Keratinocyte (primary cell): ENCODE results near the gene SUSD3. TPM values are rescaled to one million over a fixed set of nuclear protein-coding genes. Genes with fewer than 3 reads are reported as not detected.

Experiments used
- DNase-seq: peaks from one replicate; pipeline ENCODE4 v3.0.0-alpha.2; 2011; ENCODE audit warnings: low read depth, missing footprints, low spot score
- FAIRE-seq: peaks from 2 replicates; lab custom pipeline; 2011; peaks lifted over from hg19 to GRCh38; lab: Jason Lieb, UNC
- H2AFZ ChIP-seq: 2 replicates; pipeline ENCODE4 v1.6.0; 2012; ENCODE audit warnings: low read length, control low read depth, inconsistent platforms; ENCODE audit not compliant: control insufficient read depth
- H3K27ac ChIP-seq: 2 replicates; pipeline ENCODE4 v1.5.1; 2011; ENCODE audit warnings: low read length; ENCODE audit not compliant: control insufficient read depth, insufficient read depth
- H3K27me3 ChIP-seq: 3 replicates; pipeline ENCODE4 v1.6.0; 2011; ENCODE audit warnings: low read length; ENCODE audit not compliant: control insufficient read depth, insufficient read depth; ENCODE audit errors: extremely low read depth
- H3K36me3 ChIP-seq, 2 experiments: 2 replicates in 1 of 2; 3 replicates in 1 of 2; pipeline ENCODE4 v1.5.1; 2011; ENCODE audit warnings: low read length in 2 of 2, mild to moderate bottlenecking in 1 of 2; ENCODE audit not compliant: control insufficient read depth in 2 of 2, insufficient read depth in 2 of 2; ENCODE audit errors: extremely low read depth in 1 of 2
- H3K4me1 ChIP-seq: 3 replicates; pipeline ENCODE4 v1.5.1; 2011; ENCODE audit warnings: low read length; ENCODE audit not compliant: control insufficient read depth, insufficient read depth; ENCODE audit errors: extremely low read depth
- H3K4me2 ChIP-seq: 3 replicates; pipeline ENCODE4 v1.6.0; 2011; ENCODE audit warnings: low read depth, low read length; ENCODE audit not compliant: control insufficient read depth, insufficient read depth; ENCODE audit errors: extremely low read depth
- H3K4me3 ChIP-seq, 3 experiments: fragments of 200-600 bp in 1 of 3; sonication (generic) in 1 of 3; 2 replicates in 2 of 3; 3 replicates in 1 of 3; pipeline ENCODE4 v1.5.1; 2011 to 2016; ENCODE audit warnings: low read length in 3 of 3, mild to moderate bottlenecking in 3 of 3, control low read depth in 2 of 3, inconsistent platforms in 1 of 3, low read depth in 1 of 3, mixed read lengths in 1 of 3, mixed run types in 1 of 3, moderate library complexity in 1 of 3; ENCODE audit not compliant: control insufficient read depth in 2 of 3, insufficient read depth in 2 of 3; ENCODE audit errors: extremely low read depth in 1 of 3
- H3K79me2 ChIP-seq: 2 replicates; pipeline ENCODE4 v1.6.0; 2012; ENCODE audit warnings: low read length; ENCODE audit not compliant: control insufficient read depth, insufficient read depth
- H3K9ac ChIP-seq: 3 replicates; pipeline ENCODE4 v1.6.0; 2011; ENCODE audit warnings: low read length; ENCODE audit not compliant: control insufficient read depth, insufficient read depth; ENCODE audit errors: extremely low read depth
- H3K9me1 ChIP-seq: 3 replicates; pipeline ENCODE4 v1.6.0; 2011; ENCODE audit warnings: low read length; ENCODE audit not compliant: control insufficient read depth, insufficient read depth; ENCODE audit errors: extremely low read depth
- H3K9me3 ChIP-seq: 2 replicates; pipeline ENCODE4 v1.5.1; 2012; ENCODE audit warnings: low read depth, low read length; ENCODE audit not compliant: control insufficient read depth
- H4K20me1 ChIP-seq: 3 replicates; pipeline ENCODE4 v1.6.0; 2011; ENCODE audit warnings: low read length; ENCODE audit not compliant: control insufficient read depth, insufficient read depth; ENCODE audit errors: extremely low read depth
- CTCF ChIP-seq, 3 experiments: IDR thresholded peaks in 1 of 3; conservative IDR thresholded peaks in 1 of 3; optimal IDR thresholded peaks in 1 of 3; 2 replicates in 2 of 3; 3 replicates in 1 of 3; pipeline versions ENCODE3 to v1.5.1; 2011; ENCODE audit warnings: low read length in 3 of 3, mild to moderate bottlenecking in 3 of 3, moderate library complexity in 2 of 3, control low read depth in 1 of 3, inconsistent platforms in 1 of 3; ENCODE audit not compliant: insufficient read depth in 2 of 3; ENCODE audit errors: extremely low read depth in 1 of 3
- EZH2 ChIP-seq: IDR thresholded peaks from one replicate; pipeline ENCODE4 v1.6.1; 2012; ENCODE audit warnings: inconsistent platforms, mild to moderate bottlenecking, low read length, moderate library complexity
- dilution Hi-C: fragments of 300-500 bp; cut with MboI; formaldehyde crosslinking; loops from one replicate; pipeline ENCODE4 v1.7.0; 2020; ENCODE audit warnings: low sequenced_read_pairs; ENCODE audit not compliant: extremely low pct_ligation_motif_present
- polyA plus RNA-seq, 5 experiments: library from polyadenylated mRNA; depleted of rRNA in 3 of 5; stranded (reverse) in 3 of 5; stranded (forward) in 1 of 5; unstranded in 1 of 5; fragments of >200 nt; gene quantifications; 1 replicate in 1 of 5; 2 replicates in 3 of 5; 3 replicates in 1 of 5; pipeline versions ENCODE4 v1.2.1 to v1.2.3, GENCODE V29; 2011 to 2012; ENCODE audit warnings: missing spikeins in 2 of 5, low read depth in 1 of 5, low replicate concordance in 1 of 5

SUSD3 gene
- polyA plus RNA-seq, 1 donor (not counting 4 experiments of a cell fraction or from before 2014, with no cell fraction given) = 0.20 TPM

DNA sequence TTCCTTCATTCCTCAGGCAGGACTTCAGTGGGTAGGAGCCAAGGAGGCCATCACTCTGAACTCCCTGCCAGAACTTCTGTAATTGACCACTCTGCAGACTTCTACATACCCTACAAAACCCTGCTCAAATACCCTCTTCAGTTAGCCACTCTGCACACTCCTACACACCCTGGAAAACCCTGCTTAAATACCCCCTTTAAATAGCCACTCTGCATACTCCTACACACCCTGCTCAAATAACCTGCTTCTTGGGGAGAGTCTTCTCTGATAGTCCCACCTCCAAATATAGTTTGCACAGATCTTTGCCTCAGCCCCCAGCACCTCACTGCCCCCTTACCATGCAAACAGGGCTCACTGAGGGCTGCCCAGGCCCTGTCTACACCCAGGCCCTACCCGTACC is 18.9 kb downstream of the SUSD3 start:
- H3K27me3 ChIP-seq = peaks cover 3% of the 10 kb centered on the region
- no peak for TF ChIP-seq EZH2
- no peak for TF ChIP-seq CTCF (optimal IDR thresholded peaks at IDR 0.05 in 1 of 3, IDR thresholded peaks at IDR 0.05 in 1 of 3, conservative IDR thresholded peaks at IDR 0.05 in 1 of 3; ENCODE audit: extremely low read depth in 1 of 3, insufficient read depth in 2 of 3, low read length in 3 of 3)
- no peak overlapping the region for H3K27ac ChIP-seq
- H3K9ac ChIP-seq = no peak overlapping the region
- no peaks in the 10 kb centered on the region for H3K4me1 ChIP-seq
- dilution Hi-C loops = no loop called here
- no peaks in the 10 kb centered on the region for H3K36me3 ChIP-seq
- no peak for FAIRE-seq
- H2AFZ ChIP-seq = no peak overlapping the region
- no peak for DNase-seq
- H3K4me2 ChIP-seq = no peak overlapping the region
- no peaks in the 10 kb centered on the region for H4K20me1 ChIP-seq
- H3K9me3 ChIP-seq = no peaks in the 10 kb centered on the region
- no peaks in the 10 kb centered on the region for H3K79me2 ChIP-seq
- H3K9me1 ChIP-seq = no peaks in the 10 kb centered on the region
- H3K4me3 ChIP-seq = no peak overlapping the region

- FAIRE-seq = no peak
- Histone ChIP-seq H3K79me2 (no peaks in the 10 kb centered on the region), H3K9me3 (no peaks in the 10 kb centered on the region), H3K4me1 (no peaks in the 10 kb centered on the region), H3K9ac (no peak overlapping the region), H3K27me3 (peaks cover 3% of the 10 kb centered on the region), H3K4me2 (no peak overlapping the region), H3K9me1 (no peaks in the 10 kb centered on the region), H3K27ac (no peak overlapping the region), H4K20me1 (no peaks in the 10 kb centered on the region), H2AFZ (no peak overlapping the region), H3K4me3 (no peak overlapping the region), H3K36me3 (no peaks in the 10 kb centered on the region)
- DNase-seq = no peak
- TF ChIP-seq EZH2 (no peak), CTCF (optimal IDR thresholded peaks at IDR 0.05 in 1 of 3, IDR thresholded peaks at IDR 0.05 in 1 of 3, conservative IDR thresholded peaks at IDR 0.05 in 1 of 3; ENCODE audit: extremely low read depth in 1 of 3, insufficient read depth in 2 of 3, low read length in 3 of 3) (no peak)
- dilution Hi-C loops = no loop called here
Measured at GRCh38 chr9:93077811-93078210, 19.3 kb downstream of the SUSD3 start.
